Testis (tissue), 2 donors: ENCODE results near the gene MEI4.

ENCODE experiments used
- CTCF ChIP-seq, 3 experiments: fragments of 450-650 bp in 2 of 3; fragments of 200-600 bp in 1 of 3; sonication (generic) in 1 of 3; IDR thresholded peaks; one replicate each; pipeline ENCODE4 v1.5.1; 2016 to 2019; ENCODE audit warnings: antibody characterized with exemption in 3 of 3, mild to moderate bottlenecking in 2 of 3, moderate library complexity in 1 of 3
- POLR2A ChIP-seq: fragments of 450-650 bp; IDR thresholded peaks from one replicate; pipeline ENCODE4 v1.6.1; 2017; ENCODE audit warnings: antibody characterized with exemption, mild to moderate bottlenecking, moderate library complexity

- TF ChIP-seq CTCF (IDR thresholded peaks at IDR 0.05) (no peak), POLR2A (no peak)
Observed at GRCh38 chr6:77972334-77972733, 319.5 kb downstream of the MEI4 start.
